ENCODE results near the gene RBM23. TPM values are rescaled to one million over a fixed set of nuclear protein-coding genes. Genes with fewer than 3 reads are reported as not detected.

RBM23 gene
- total and polyA plus RNA-seq, 8 donors, result 64.9 to 133 (median 109) TPM

DNA sequence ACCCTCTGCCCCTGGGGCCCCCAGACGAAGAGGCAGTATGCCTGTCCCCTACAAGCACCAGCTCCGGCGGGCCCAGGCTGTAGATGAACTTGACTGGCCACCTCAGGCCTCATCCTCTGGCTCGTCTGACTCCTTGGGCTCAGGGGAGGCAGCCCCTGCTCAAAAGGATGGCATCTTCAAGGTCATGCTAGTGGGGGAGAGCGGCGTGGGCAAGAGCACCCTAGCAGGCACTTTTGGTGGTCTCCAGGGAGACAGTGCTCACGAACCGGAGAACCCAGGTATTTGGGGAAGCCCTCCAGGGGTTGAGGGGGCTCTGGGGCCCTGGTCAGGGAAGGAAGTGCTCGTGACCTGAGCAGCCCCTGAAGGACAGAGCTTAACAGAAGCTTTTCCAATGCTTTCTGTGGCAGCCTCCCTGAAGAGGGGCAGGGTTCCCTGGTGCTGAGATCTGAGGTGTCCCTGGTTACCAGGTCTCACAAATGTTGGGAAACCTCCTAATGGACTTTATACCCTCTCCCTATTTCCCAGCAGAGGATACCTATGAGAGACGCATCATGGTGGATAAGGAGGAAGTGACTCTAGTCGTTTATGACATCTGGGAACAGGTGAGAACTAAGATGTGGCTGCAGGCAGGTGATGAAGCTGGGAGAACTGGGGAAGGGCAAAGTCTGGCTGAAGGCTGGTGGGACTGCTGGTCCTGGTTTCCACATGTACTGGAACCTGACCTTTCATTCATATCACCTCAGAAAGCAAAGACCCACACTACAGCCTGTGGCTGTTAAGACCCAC is 34.0 kb downstream of the RBM23 start:
- Histone ChIP-seq H3K27ac (no peak overlapping the region), H3K27me3 (peaks cover 0 to 27% of the 10 kb centered on the region in 2 donors), H3K4me1 (peaks cover 0 to 15% of the 10 kb centered on the region in 2 donors), H3K9me3 (no peaks in the 10 kb centered on the region), H3K4me3 (no peak overlapping the region), H3K36me3 (no peaks in the 10 kb centered on the region)
- ATAC-seq (no peak), DNase-seq (no peak)
- TF ChIP-seq, protein P1, sequence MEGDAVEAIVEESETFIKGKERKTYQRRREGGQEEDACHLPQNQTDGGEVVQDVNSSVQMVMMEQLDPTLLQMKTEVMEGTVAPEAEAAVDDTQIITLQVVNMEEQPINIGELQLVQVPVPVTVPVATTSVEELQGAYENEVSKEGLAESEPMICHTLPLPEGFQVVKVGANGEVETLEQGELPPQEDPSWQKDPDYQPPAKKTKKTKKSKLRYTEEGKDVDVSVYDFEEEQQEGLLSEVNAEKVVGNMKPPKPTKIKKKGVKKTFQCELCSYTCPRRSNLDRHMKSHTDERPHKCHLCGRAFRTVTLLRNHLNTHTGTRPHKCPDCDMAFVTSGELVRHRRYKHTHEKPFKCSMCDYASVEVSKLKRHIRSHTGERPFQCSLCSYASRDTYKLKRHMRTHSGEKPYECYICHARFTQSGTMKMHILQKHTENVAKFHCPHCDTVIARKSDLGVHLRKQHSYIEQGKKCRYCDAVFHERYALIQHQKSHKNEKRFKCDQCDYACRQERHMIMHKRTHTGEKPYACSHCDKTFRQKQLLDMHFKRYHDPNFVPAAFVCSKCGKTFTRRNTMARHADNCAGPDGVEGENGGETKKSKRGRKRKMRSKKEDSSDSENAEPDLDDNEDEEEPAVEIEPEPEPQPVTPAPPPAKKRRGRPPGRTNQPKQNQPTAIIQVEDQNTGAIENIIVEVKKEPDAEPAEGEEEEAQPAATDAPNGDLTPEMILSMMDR (IDR thresholded peaks at IDR 0.05), result no peak
- intact Hi-C loops (cut with DNase I), result no loop called here

DNA sequence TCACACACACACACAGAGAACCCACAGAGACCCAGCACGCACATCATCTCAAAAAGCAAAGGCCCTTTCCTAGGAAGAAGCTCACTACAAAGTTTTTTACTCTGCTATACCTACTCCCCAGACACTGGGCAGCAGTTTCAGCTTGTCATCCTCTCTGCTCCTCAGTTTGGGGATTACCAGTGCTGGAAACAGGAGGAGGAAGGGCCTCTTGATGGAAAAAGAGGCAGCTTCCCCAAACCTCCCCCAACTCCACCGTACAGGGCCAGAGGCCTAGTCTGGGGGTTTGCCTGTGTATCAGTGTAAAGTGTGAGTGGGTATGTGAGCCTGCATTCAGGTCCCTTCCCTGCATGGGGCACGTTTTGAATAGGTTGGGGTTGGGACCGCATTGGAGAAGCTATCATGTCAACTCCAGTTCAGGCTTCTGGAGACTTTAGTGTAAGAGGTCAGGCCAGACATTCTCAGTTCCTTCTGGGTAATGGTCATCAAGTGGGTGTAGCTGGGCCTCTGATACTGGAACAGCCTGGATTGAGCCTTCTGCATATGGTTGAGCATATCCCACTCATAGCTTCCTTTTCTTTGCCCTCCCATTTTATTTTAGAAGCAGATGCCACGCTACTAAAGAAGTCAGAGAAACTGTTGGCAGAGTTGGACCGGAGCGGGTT is 34.7 kb downstream of the RBM23 start:
- peaks cover 0 to 15% of the 10 kb centered on the region in 2 donors for H3K4me1 ChIP-seq
- H3K27ac ChIP-seq, result no peak overlapping the region
- H3K4me3 ChIP-seq, result no peak overlapping the region
- ATAC-seq (no peak), DNase-seq (no peak)
- peaks cover 0 to 6% of the 10 kb centered on the region in 2 donors for H3K36me3 ChIP-seq
- TF ChIP-seq, protein P1 (IDR thresholded peaks at IDR 0.05), result no peak
- intact Hi-C loops (cut with DNase I), result no loop called here
- no peaks in the 10 kb centered on the region for H3K9me3 ChIP-seq
- peaks cover 0 to 27% of the 10 kb centered on the region in 2 donors for H3K27me3 ChIP-seq

DNA sequence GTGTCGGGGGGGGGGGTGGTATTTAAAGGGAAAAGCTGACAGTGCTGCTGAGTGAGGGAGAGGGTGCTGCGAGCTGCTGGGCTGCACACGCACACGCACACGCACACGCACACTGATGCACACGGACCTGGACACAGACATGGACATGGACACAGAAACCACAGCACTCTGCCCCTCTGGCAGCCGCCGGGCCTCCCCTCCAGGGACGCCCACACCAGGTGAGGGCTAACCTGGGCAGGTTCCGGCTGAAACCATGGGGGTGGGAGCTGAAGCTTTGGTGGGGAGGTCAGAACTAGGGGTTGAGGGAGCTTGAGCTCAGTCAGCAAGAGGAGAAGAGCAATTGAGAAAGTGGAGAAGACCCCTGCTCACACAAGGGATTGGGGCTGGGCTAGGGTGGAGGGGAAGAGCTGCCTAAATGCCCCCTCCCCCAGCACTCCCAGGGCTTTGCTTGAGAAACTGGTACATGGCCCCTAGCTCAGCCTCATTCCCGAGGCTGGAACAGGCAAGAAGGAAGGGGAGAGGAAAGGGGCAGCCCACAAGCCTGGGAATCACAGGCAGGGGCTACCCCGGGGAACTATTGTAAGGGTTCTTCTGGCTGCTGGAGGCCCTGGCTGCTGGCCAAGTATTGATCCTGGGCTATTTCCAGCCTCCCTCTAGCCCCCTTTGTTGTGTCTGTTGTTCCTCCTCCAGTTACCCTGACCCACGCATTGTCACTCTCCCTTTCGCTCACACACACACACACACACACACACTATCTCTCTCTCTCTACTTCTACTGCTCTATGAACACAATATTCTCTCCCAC is 35.6 kb downstream of the RBM23 start, which contains the start of gene REM2:
Gene REM2, plus strand, starts transcription at position 50 of the 804 bp plus-strand sequence. Its CDS starts 66 bp downstream, at position 116.
- ATAC-seq (no peak), DNase-seq (no peak)
- Histone ChIP-seq H3K4me1 (peaks cover 0 to 15% of the 10 kb centered on the region in 2 donors), H3K27ac (no peak within 1 kb of the TSS), H3K27me3 (peaks cover 0 to 27% of the 10 kb centered on the region in 2 donors), H3K4me3 (no peak within 1 kb of the TSS), H3K36me3 (peaks cover 0 to 15% of the 10 kb centered on the region in 2 donors), H3K9me3 (no peaks in the 10 kb centered on the region)
- TF ChIP-seq, protein P1 (IDR thresholded peaks at IDR 0.05), result no peak
- intact Hi-C loops (cut with DNase I), result no loop called here

DNA sequence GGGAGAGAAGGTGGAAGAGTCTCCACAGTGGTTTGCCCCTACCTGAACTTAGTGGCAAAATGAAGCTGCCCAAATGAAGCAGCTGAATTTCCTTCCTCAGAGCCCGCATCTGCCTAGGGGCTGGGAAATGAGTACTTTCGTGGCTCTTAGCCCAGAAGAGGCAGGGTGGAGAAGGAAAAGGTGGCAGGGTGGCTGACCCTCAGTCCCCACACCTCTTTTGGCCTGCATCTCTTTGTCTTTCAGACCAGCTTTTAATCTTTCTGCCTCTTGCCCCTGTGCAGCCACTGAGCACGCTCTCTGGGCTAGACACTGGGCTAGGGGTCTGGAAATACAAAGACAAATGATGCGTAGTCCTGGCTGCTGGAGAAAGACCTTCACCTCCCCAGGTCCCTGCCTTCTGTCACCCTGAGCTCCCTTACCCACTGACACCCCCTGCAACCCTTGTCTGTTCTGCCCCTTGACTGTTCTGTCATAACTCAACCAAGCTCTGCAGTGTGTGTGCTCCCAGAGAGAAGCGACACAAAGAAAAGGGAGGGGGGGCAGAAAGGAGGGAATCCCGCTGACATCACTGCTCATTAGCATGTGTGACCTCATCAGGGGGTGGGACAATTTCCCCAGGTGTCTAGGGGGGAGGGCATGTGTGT is 36.3 kb downstream of the RBM23 start:
- ATAC-seq (peak; percentile 2), DNase-seq (peak in 1 of 4 donors; percentile 70)
- Histone ChIP-seq H3K4me3 (no peak overlapping the region), H3K27me3 (peaks cover 0 to 27% of the 10 kb centered on the region in 2 donors), H3K36me3 (peaks cover 0 to 22% of the 10 kb centered on the region in 2 donors), H3K4me1 (peaks cover 0 to 15% of the 10 kb centered on the region in 2 donors), H3K9me3 (no peaks in the 10 kb centered on the region), H3K27ac (no peak overlapping the region)
- TF ChIP-seq, protein P1 (IDR thresholded peaks at IDR 0.05), result no peak
- intact Hi-C loops (cut with DNase I), result no loop called here

Data from left lung (tissue), 10 donors.